Fibroblast of skin of left biceps (primary cell): Measurements from ENCODE around the gene PHKA1.
"Not testable (repeated sequence)": the region's sequence is repeated elsewhere in the genome, so short reads cannot be mapped to it uniquely, and the experiment has no call there.

Source experiments
- DNase-seq, 2 experiments: peaks; one replicate each; pipeline ENCODE4 v3.0.0-alpha.2; 2013; ENCODE audit warnings: low read depth in 2 of 2

Gene PHKA1

DNA sequence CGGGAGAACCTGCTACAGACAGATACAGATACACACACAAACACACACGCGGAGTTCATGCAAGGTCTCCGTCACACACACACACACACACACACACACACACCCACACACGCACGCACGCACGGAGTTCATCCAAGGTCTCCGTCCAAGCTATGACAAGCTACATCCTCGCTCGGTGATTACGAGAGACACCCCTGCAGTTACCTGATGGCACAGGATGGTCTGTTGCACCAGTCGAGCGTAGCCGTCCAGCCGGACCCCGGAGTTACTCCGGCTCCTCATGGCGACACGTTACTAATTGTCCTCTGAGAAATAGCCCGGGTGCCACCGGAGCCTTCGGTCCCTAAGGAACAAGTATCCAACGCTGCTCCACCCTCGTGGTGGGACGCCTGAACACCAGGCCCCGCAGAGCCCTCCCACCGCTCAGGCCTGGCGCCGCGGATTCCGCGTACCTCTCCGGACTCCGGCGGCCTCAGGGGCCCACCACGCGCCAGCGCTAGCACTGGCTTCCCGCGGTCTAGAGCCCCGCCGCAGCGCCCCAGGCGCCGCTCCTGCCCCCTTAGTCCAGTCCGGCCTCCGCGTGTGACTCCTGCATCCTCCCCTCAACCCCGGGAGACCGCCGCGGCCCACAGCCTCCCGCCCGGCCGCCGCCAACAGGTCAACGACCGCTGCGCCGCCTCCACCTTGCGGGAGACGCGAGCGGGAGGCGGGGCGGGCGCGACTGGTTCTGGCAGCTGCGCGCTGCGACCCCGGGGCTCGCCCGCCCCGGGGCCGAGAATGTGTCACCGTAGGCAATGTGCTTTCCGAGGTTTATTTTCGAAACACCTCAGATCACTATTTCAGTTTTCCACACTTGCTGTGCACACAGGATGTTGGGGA, at the start of gene PHKA1:
PHKA1 (minus strand) TSS at position 708 of the 879 bp plus-strand sequence; CDS start at position 282, 426 bp downstream.
- not testable (repeated sequence) for DNase-seq

DNA sequence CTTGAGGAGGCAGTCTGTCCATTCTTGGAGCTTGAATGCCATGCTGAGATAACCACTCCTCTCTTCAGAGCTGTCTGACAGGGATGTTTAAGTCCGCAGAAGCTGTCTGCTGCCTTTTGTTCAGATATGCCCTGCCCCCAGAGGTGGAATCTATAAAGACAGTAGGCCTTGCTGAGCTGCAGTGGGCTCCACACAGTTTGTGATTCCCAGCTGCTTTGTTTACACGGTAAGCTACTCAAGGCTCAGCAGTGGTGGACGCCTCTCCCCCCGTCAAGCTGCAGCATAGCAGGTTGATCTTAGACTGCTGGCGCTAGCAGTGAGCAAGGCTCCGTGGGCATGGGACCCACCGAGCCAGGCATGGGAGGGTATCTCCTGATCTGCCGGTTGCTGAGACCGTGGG, 46.3 kb upstream of the PHKA1 start:
- DNase-seq: not testable (repeated sequence)

DNA sequence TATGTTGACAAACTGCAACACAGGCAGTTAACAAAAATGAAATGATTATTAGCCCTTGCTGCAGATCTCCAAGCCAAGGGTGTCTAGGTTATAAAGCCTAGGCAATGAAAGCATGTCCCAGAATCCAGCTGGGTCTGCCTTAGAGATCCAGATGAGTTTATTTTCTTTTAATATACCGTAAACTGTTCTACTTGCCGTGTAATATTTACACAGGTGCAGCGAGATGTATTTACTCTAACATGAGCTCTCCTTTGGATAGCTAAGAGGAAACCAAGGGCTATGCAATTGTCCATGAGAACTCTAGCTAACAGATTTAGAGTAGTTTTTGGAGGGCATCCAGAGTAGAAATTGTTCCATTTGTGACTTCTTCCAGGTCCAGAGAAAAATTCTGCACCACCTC, 34.4 kb upstream of the PHKA1 start:
- not testable (repeated sequence) for DNase-seq

DNA sequence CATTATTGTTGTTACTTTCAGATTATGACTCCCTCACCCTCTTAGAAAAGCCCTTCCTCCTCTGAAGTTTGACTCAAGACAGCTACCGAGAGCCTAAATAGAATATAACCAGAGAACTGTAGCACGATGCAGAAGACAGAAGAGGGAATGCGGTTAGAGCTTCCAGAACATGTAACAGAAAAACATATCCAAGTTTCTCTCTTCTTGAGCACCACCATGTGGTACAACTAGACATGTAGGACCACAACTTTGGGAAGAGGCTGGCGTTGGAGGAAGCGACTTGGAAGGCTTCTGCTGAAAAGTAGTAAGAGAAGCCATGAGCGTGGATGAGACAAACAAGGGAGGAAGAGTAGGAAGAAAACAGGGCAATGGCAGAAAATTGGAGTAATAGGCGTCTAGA, 31.4 kb upstream of the PHKA1 start:
- not testable (repeated sequence) for DNase-seq

DNA sequence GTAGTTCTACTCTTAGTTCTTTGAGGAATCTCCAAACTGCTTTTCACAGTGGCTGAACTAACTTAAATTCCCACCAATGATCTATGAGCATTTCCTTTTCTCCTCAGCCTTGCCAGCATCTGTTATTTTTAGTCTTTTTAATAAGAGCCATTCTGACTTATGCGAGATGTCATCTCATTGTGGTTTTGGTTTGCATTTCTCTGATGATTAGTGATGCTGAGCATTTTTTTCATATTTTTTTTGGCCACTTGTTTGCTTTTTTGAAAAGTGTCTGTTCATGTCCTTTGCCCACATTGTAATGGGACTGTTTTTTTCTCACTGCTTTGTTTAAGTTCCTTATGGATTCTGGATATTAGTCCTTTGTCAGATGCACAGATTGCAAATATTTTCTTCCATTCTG, 21.5 kb upstream of the PHKA1 start:
- no peak for DNase-seq

DNA sequence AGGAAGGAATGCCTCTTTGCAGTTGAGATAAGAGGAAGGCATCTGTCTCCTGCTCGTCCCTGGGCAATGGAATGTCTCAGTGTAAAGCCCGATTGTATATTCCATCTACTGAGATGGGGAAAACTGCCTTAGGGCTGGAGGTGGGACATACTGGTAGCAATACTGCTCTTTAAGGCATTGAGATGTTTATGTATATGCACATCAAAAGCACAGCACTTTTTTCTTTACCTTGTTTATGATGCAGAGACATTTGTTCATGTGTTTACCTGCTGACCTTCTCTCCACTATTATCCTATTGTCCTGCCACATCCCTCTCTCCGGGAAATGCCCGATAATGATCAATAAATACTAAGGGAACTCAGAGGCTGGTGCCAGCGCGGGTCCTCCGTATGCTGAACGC, 19.5 kb upstream of the PHKA1 start:
- not testable (repeated sequence) for DNase-seq

DNA sequence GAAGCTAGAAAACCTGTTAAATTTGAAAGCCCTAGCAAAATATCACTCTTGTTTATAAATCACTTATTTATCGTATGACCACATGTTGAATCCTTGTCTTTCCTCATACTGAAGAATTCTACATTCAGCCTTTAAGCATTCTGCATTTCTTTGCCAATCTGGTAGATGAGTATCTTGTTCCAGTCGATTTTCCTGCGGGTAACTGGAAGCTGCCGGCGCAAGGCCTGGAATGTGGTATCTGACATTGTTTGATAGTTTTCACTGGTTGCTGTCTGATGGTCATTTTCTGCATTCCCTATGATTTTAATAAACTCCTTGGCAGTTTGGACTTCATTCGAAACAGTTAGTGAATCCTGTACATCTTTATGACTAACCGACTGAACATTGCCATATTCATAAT, 13.7 kb upstream of the PHKA1 start:
- DNase-seq: no peak

DNA sequence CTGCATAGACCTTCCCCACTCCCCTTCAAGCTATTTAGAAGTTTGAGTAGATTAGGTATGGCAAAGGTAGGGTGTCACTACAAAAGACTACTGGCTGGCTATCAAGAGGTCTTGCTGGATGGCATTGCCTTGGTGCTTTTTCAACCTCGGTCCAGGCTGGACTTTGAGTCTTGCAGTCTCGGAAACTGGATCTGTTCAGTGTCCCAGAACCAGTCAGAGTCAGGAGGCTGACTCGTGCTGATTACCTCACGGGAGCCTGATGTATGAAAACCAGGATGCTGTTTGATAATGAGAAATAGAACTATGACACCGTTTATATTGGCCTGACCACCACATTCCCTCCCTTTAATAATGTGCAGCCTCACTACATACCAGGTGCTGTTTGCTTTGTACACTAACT, 2.7 kb upstream of the PHKA1 start:
- no peak for DNase-seq

DNA sequence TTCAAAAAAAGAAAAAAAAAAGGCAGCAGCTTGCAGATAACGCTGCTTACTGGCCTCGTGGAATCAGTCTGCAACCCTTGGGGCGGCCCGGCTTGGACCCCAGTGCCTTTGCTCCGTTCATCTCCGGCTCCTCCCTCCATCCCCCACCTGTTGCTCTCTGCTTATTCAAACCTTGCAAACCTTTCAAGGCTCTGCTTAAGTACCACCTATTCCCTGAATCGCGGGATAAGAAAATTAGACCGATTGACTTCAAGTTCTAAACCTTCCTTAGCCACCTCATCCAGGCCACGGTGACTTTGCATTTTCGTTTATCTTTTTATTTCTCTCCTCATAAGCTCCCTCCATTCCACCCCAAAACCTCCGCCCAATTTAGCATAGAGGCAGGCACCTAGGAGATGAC, 1.4 kb upstream of the PHKA1 start:
- no peak for DNase-seq

DNA sequence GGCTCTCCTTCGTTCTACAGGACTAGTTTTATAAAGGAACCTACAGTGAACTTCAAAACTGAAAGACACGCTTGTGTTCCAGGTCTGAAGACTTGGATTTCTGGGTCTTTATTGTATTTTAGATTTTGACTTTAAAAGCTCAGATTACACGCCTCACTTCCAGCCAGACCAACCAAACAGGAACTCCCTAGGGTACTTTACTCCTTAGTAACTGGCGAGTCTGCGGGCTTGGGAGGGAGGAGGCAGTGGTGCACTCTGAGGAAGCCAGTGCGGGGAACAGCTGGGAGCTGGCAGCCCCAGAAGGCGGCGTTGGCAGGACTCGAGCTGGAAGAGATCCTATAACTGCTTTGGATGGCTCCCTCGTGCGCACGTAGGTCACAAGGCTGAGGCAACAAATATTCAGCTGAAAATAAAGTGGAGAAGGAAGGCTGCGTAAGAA, 391 bp upstream of the PHKA1 start:
- peak; percentile 8 to 12 for DNase-seq

DNA sequence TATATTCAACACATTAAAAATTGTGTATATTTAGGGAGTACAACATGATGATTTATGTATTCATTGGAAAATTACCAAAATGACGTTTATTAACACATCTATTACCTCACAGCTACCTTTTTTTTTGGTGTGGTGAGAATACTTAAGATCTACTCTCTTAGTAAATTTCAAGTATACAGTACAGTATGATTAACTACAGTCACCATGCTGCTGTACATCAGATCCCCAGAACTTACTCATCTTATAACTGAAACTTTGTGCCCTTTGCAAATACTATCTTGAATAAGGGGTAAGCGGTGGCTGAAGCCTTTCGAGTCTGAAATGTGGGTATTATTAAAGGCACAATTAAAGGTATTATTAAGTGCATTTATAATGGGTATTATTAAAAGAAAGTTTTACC, 976 bp downstream of the PHKA1 start:
- DNase-seq: no peak

DNA sequence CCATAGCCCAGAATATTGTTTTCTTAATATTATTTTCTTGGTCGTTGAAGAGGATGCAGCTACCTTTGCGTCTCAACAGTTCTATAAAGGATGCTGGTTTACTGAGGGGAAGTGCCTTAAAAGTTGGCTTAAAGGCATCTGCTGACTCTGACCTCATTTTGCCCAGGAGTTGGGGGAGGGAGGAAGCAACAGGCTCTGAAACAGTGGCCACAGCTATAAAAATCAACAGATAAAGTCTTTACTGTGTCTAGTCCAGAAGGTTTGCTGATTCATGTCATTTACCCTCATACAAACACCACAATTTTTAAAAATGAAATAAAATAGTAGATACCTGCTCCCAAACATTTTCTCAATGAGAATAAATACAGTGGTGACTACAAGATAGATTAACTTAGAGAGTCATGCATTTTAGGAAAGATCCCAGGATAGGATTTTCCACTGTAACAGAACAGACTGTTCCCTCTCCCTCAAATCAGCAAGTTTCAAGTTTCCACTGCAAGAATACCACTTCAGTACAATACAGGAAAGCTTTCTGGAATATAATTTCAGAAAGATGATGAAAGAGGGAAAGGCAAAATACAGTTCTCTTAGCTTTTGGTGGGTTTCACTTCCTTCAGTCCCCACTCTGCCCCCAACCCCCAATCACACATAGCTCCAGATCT, 1.9 kb downstream of the PHKA1 start:
- no peak for DNase-seq

DNA sequence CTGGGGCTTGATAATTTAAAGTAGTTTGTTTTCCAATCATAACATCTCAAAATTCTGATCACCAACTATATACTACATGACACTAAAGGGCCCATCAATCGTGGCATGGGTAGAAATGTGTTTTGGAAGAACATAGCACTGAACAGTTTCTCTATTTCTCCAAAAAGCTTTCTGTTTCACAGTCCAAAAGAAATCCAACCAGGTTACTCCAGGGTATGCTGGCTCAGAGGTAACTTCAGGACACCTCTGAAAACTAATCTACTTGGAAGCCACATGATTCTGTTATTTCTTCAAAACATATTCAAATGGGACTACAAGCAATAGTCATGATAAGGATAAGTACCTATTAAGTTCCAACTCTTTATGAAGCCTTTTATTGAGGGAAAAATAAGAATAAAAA, 8.3 kb downstream of the PHKA1 start:
- DNase-seq: no peak

DNA sequence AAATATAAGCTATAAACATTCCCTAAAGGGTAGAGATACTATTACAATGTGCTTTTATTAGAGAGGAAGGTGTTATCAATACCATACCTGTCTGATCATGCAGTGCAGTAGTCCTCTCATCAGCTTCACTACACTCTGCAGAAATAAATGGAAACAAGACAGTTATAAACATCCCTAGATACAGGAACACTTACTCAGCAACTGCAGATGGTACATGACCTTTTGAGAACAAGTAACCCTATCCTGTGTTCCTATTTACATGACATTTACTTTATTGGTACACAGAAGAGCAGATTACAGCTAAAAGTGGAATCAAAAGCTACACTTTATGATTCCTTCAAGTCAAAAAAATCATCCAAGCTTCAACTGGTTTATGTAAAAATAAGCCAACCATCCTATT, 9.0 kb downstream of the PHKA1 start:
- no peak for DNase-seq

DNA sequence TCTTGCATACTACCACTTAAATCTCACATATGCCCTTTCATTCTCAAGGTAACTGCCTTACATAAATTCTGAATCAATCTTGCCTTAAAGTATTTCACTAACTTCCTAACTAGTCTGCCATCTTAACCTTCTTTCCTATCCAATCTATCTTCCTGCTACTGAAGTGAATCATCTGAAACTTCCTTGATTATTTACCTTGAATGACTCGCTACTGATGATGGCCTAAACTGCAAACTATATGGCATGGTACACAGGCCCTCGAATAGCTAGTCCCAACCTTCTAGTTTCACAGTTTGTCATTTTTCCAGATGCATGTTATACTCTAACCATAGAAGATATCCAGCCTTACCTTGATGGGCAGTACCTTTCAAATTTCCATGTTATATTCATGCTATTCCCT, 19.9 kb downstream of the PHKA1 start:
- DNase-seq: no peak

DNA sequence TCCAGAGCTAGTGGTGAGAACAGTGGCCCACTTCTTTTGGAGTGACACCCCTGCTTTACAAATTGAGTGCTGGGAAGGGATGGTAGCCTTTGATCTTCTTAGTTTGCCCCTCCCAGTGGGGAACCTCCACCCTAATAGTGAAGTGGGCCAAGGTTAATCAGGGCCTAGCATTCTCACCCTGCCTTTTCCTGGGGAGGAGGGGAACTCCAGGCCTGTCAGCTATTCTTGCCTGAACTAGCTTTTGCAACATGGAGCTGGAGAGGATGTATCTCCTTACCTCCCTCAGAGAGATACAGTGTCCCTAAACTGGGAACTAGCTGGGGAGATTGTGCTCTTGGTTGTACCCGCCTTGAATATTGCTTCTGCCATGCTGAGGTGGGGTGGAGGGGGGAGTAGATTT, 20.6 kb downstream of the PHKA1 start:
- no peak for DNase-seq

DNA sequence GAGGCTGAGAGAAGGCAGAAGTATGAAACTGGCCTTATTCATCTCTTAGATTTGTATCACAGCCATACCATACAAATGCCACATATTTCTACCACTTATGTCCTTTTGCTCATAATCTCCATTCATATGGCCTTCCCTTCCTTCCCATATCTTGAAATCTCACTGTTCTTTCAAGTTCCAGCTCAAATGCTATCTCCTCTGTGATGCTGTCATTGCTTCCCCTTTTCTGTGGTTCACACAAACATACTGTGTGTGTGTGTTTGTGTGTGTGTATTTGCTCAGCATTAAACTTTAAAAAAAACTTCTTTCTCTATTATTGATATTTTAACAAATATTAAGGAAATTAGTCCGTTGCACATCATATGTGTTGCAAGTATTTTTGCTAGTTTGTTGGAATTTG, 26.7 kb downstream of the PHKA1 start:
- no peak for DNase-seq

DNA sequence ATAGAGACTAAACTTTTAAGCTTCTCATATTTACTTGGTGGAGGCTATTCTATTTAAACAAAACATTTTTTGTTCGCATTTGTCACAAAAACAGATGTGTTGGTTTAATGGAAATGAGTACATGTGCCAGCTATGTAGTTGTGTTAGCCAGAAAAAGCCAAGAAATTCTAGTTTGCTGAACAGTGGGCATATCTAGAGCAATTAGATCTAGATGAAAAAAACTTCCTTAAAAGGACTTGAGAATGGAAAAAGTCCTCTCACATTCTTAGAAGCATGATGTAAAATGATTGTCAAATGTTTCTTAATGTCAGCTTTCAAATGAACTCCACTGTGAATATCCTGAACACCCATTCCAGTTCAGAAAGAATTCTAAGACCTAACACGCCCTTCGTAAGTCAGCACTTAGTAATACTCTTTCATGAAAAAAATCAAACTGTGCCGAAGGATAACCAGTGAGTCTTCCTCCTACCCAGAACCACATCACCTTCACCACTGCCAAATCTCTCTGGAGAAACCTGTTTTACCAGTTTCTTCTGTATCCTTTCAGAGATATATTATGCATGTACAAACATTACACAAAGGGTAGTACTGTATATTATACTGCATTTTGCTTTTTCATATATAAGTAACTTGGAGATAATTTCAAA, 28.2 kb downstream of the PHKA1 start:
- no peak for DNase-seq

DNA sequence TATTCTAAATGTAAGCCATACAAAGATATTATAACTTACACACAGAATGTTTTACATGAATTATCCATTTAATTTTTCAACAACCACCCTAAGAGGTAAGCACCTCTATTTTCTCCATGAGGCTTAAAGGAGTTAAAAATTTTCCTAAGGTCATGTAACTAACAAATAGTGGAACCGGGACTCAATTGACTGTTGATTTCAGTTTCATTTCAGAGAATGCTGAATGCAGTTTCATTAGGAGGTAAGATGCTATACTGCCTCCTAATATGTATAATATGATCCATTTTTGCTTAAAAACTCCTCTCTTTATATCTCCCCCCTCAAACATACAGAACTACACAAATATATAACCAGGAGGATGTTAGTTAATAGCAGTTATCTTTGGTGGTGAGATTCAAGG, 29.1 kb downstream of the PHKA1 start:
- DNase-seq: no peak

DNA sequence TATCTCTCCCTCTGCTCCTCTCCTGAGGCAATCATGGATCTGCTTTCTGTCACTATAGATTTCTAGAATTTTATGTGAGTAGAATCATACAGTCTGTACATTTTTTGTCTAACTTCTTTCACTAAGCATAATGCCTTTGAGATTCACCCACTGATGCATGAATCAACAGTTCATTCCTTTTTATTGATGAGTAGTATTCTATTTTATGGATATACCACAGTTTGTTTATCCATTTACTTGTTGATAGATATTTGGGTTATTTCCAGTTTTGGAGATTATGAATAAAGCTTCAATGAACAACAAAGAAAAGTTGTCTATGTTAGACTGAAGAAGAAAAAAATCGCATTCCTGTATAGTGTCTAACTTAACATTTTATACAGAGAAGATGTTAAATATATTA, 30.5 kb downstream of the PHKA1 start:
- no peak for DNase-seq

DNA sequence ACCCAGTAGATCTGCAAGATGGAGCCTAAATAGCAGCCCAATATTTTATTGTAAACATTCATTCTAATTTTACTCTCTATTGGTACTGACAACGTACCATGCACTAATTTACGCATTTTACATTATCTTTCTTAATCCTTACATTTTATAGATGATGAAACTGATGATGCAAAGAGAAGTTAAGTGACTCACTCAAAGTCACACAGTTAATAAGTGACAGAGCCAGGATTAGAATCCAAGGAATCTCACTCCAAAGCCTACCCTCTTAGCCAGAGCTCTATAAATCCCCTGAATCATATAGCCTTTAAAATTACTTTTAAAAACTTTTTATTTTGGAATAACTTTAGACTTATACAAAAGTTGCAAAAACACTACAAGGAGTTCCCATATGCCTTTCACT, 37.6 kb downstream of the PHKA1 start:
- no peak for DNase-seq

DNA sequence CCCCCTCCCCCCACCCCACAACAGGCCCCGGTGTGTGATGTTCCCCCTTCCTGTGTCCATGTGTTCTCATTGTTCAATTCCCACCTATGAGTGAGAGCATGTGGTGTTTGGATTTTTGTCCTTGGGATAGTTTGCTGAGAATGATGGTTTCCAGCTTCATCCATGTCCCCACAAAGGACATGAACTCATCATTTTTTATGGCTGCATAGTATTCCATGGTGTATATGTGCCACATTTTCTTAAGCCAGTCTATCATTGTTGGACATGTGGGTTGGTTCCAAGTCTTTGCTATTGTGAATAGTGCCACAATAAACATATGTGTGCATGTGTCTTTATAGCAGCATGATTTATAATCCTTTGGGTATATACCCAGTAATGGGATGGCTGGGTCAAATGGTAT, 40.2 kb downstream of the PHKA1 start:
- DNase-seq: not testable (repeated sequence)

DNA sequence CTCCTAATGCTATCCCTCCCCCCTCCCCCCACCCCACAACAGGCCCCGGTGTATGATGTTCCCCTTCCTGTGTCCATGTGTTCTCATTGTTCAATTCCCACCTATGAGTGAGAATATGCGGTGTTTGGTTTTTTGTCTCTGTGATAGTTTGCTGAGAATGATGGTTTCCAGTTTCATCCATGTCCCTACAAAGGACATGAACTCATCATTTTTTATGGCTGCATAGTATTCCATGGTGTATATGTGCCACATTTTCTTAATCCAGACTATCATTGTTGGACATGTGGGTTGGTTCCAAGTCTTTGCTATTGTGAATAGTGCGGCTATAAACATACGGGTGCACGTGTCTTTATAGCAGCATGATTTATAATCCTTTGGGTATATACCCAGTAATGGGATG, 44.6 kb downstream of the PHKA1 start:
- DNase-seq: not testable (repeated sequence)
